Mucosa of rectum (tissue), 2 donors: ENCODE results near the gene CCDC57.

Experiments used
- H3K27ac ChIP-seq, 2 donors: one replicate each; pipeline ENCODE4 v1.7.0; 2013; ENCODE audit warnings: inconsistent platforms in 2 of 2, low read depth in 2 of 2, low read length in 2 of 2
- H3K27me3 ChIP-seq, 2 donors: one replicate each; pipeline ENCODE4 v1.7.0; 2013; ENCODE audit warnings: low read length in 2 of 2; ENCODE audit not compliant: control insufficient read depth in 2 of 2, insufficient read depth in 2 of 2
- H3K36me3 ChIP-seq, 2 donors: one replicate each; pipeline ENCODE4 v1.7.0; 2013; ENCODE audit warnings: low read length in 2 of 2; ENCODE audit not compliant: control insufficient read depth in 2 of 2, insufficient read depth in 2 of 2
- H3K4me1 ChIP-seq, 2 donors: one replicate each; pipeline ENCODE4 v1.7.0; 2013; ENCODE audit warnings: low read length in 2 of 2, mild to moderate bottlenecking in 1 of 2; ENCODE audit not compliant: control insufficient read depth in 2 of 2, insufficient read depth in 2 of 2
- H3K4me3 ChIP-seq, 2 donors: one replicate each; pipeline ENCODE4 v1.7.0; 2013; ENCODE audit warnings: low read length in 2 of 2
- H3K9ac ChIP-seq, 2 donors: one replicate each; pipeline ENCODE4 v1.7.0; 2013; ENCODE audit warnings: low read length in 2 of 2, low read depth in 1 of 2, mild to moderate bottlenecking in 1 of 2
- H3K9me3 ChIP-seq, 2 donors: one replicate each; pipeline ENCODE4 v1.7.0; 2013; ENCODE audit warnings: low read length in 2 of 2; ENCODE audit not compliant: control insufficient read depth in 2 of 2
- donor health status: healthy.
- donor health status: Normal muscosa, but diverticular disease.

The CCDC57 gene

GRCh38 chr17:82080048-82080788 is 132.4 kb downstream of the CCDC57 start:
- Histone ChIP-seq H3K27ac (no peak overlapping the region), H3K36me3 (peaks cover 34 to 49% of the 10 kb centered on the region in 2 donors), H3K4me3 (no peak overlapping the region), H3K9me3 (no peaks in the 10 kb centered on the region), H3K27me3 (no peaks in the 10 kb centered on the region), H3K4me1 (no peaks in the 10 kb centered on the region), H3K9ac (no peak overlapping the region)

- H3K9me3 ChIP-seq: no peaks in the 10 kb centered on the region
- no peaks in the 10 kb centered on the region for H3K27me3 ChIP-seq
- no peak overlapping the region for H3K27ac ChIP-seq
- H3K36me3 ChIP-seq: peaks cover 34 to 38% of the 10 kb centered on the region in 2 donors
- H3K4me3 ChIP-seq: no peak overlapping the region
- no peaks in the 10 kb centered on the region for H3K4me1 ChIP-seq
- H3K9ac ChIP-seq: no peak overlapping the region
Observed at GRCh38 chr17:82079001-82079677, 133.5 kb downstream of the CCDC57 start.

DNA sequence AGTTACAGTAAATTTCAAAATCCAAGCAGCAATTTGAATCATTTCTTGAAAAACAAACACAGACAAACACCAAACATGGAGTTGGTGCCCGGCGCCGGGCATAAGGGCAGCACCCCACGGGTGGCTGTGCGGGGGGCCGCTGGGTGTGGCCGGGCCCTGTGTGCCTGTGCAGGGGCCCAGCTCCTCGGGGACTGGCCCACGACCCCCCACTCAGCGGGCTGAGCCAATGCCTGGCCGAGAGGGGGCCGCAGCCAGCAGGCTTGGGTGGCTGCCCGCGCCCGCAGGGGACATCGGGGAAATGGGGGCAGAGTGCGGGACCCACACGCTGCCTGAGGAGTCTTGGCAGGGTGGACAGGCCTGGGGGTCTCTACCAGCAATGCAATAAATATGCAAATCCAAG is 134.2 kb downstream of the CCDC57 start:
- Histone ChIP-seq H3K36me3 (peaks cover 31 to 32% of the 10 kb centered on the region in 2 donors), H3K4me3 (no peak overlapping the region), H3K9me3 (no peaks in the 10 kb centered on the region), H3K4me1 (no peaks in the 10 kb centered on the region), H3K27me3 (no peaks in the 10 kb centered on the region), H3K9ac (no peak overlapping the region), H3K27ac (no peak overlapping the region)

GRCh38 chr17:82077617-82078358 is 134.9 kb downstream of the CCDC57 start:
- H3K9ac ChIP-seq: no peak overlapping the region
- no peaks in the 10 kb centered on the region for H3K9me3 ChIP-seq
- H3K4me1 ChIP-seq: no peaks in the 10 kb centered on the region
- H3K36me3 ChIP-seq: peaks cover 25 to 26% of the 10 kb centered on the region in 2 donors
- no peak overlapping the region for H3K27ac ChIP-seq
- no peak overlapping the region for H3K4me3 ChIP-seq
- no peaks in the 10 kb centered on the region for H3K27me3 ChIP-seq

- no peaks in the 10 kb centered on the region for H3K9me3 ChIP-seq
- peaks cover 2 to 4% of the 10 kb centered on the region in 2 donors for H3K4me1 ChIP-seq
- H3K27ac ChIP-seq: no peak overlapping the region
- no peak overlapping the region for H3K9ac ChIP-seq
- no peaks in the 10 kb centered on the region for H3K27me3 ChIP-seq
- peaks cover 20 to 23% of the 10 kb centered on the region in 2 donors for H3K36me3 ChIP-seq
- H3K4me3 ChIP-seq: no peak overlapping the region
Observed at GRCh38 chr17:82076785-82077591, 135.7 kb downstream of the CCDC57 start.

DNA sequence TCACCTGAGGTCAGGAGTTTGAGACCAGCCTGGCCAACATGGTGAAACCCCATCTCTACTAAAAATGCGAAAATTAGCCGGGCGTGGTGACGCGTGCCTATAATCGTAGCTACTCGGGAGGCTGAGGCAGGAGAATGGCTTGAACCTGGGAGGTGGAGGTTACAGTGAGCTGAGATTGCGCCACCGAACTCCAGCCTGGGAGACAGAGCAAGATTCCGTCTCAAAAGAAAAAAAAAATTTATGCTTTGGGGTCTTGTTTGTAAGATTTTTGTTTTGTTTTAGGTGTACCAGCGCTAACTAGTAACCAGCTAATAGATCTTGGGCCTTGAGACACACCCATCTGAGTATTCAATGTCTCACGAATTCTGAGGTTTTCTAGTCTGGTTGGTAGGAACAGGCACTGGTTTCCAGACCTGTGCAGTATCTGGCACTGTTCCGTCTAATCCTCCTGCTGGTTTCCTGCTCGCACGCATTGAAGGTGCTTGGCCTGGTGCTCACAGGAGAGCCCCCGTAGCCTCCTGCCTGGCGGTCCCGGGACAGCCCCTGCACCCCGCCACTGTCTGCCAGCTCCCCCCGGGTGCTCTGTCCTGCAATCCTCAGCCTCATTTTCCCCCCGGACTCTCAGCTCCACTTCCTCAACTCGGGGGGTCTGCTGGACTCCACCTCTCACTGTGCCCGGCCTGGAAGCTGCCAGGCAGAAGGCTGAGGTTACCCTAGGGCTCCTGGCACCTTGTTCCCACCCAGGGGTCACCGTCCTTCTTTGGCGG is 136.4 kb downstream of the CCDC57 start:
- Histone ChIP-seq H3K9ac (no peak overlapping the region), H3K4me3 (no peak overlapping the region), H3K27me3 (no peaks in the 10 kb centered on the region), H3K27ac (no peak overlapping the region), H3K36me3 (peaks cover 18 to 19% of the 10 kb centered on the region in 2 donors), H3K4me1 (peaks cover 2 to 4% of the 10 kb centered on the region in 2 donors), H3K9me3 (no peaks in the 10 kb centered on the region)

- Histone ChIP-seq H3K4me1 (peaks cover 2 to 4% of the 10 kb centered on the region in 2 donors), H3K9ac (no peak overlapping the region), H3K36me3 (no peaks in the 10 kb centered on the region), H3K9me3 (no peaks in the 10 kb centered on the region), H3K27me3 (no peaks in the 10 kb centered on the region), H3K27ac (peak overlapping the region; percentile 23 to 71), H3K4me3 (no peak overlapping the region)
Observed at GRCh38 chr17:82073446-82073845, 139.2 kb downstream of the CCDC57 start.

DNA sequence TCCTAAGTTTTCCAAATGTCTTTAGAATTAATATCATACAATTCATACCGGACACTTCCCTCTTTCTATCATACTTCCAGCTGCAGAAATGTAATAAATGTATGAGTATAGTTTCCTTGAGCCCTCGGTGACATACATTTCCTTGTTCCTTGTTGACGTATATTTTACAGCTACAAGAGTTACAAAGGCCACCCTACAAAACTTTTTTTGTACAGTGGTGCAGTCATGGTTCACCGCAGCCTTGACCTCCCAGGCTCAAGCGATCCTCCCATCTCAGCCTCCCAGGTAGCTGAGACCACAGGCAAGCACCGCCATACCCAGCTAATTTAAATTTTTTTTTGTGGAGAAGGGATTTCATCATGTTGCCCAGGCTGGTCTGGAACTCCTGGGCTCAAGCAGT is 139.8 kb downstream of the CCDC57 start:
- Histone ChIP-seq H3K4me1 (peaks cover 2 to 4% of the 10 kb centered on the region in 2 donors), H3K27me3 (no peaks in the 10 kb centered on the region), H3K9me3 (no peaks in the 10 kb centered on the region), H3K36me3 (no peaks in the 10 kb centered on the region), H3K9ac (no peak overlapping the region), H3K4me3 (no peak overlapping the region), H3K27ac (peak overlapping the region; percentile 77 to 79)

DNA sequence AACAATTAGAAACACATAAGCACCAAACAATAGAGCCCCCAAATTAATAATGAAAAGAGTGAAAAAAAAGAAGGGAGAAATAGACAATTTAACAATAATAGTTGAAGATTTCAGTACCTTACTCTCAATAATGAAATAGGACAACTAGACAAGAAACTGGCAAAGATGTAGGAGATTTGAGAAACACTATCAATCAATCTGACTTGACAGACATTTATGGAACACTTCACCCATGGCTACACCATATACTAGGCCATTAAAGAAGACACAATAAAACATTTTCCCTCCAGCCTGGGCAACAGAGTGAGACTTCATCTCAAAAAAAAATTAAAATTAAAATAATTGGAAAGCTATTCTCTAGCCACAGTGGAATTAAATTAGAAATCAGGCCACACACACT is 142.0 kb downstream of the CCDC57 start:
- H3K36me3 ChIP-seq: no peaks in the 10 kb centered on the region

More for the DNA sequence above, 142.0 kb downstream of the CCDC57 start:
- H3K27ac ChIP-seq: no peak overlapping the region
- H3K4me3 ChIP-seq: no peak overlapping the region
- peaks cover 2 to 10% of the 10 kb centered on the region in 2 donors for H3K4me1 ChIP-seq
- H3K27me3 ChIP-seq: no peaks in the 10 kb centered on the region
- no peak overlapping the region for H3K9ac ChIP-seq
- no peaks in the 10 kb centered on the region for H3K9me3 ChIP-seq
